Measurements from ENCODE around the gene HIPK2.

The HIPK2 gene

DNA sequence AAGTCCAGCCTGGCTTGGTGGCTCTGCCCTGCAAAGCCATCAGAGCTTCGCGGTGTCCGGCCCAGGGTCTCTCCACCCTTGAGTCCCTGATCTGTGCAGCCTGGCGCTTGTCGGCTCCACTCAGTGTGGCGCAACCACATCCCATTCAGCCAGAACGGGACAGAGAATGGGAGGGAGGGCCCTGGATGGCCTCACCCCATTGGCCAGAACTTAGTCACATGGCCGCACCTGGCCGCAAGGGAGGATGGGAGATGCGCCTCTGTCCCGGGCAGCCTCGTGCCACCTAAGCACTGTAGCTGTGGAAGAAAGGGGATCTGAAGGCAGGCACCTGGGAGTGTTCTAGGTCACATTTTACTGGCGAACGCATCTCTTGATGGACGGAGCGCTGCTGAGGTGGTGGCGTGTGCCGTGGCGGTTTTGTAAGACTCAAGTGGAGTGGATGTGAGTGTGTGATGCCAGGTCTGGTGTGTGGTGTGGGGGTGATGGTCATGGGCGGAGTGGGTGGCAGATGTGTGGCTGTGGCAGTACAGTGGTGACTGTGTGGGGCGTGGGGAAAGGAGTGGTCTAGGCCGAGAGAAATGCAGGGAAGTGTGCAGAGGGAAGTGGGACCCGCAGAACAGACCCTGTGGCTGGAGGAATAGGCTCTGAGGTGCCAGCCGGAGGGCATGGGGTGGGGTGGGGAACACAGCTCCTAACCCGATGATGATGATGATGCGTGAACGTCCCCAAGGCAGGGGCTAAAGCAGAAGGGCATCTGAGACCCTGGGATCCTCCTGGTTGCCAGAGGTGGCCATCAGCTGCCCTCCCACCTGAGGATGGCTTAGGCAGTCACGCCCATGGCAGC, 235.3 kb downstream of the HIPK2 start:
- no peak for DNase-seq (ENCODE audit: low read depth)
- H3K4me3 ChIP-seq (ENCODE audit: low read depth, low read length), result no peak overlapping the region
- TF ChIP-seq MYC (IDR thresholded peaks at IDR 0.05; ENCODE audit: low read depth, low read length) (no peak), POLR2A (IDR thresholded peaks at IDR 0.05; ENCODE audit: extremely low read depth, insufficient read length) (no peak)
- TF ChIP-seq, protein P1, sequence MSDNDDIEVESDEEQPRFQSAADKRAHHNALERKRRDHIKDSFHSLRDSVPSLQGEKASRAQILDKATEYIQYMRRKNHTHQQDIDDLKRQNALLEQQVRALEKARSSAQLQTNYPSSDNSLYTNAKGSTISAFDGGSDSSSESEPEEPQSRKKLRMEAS (IDR thresholded peaks at IDR 0.05; ENCODE audit: low read depth, low read length), result no peak
- TF ChIP-seq, protein P2, sequence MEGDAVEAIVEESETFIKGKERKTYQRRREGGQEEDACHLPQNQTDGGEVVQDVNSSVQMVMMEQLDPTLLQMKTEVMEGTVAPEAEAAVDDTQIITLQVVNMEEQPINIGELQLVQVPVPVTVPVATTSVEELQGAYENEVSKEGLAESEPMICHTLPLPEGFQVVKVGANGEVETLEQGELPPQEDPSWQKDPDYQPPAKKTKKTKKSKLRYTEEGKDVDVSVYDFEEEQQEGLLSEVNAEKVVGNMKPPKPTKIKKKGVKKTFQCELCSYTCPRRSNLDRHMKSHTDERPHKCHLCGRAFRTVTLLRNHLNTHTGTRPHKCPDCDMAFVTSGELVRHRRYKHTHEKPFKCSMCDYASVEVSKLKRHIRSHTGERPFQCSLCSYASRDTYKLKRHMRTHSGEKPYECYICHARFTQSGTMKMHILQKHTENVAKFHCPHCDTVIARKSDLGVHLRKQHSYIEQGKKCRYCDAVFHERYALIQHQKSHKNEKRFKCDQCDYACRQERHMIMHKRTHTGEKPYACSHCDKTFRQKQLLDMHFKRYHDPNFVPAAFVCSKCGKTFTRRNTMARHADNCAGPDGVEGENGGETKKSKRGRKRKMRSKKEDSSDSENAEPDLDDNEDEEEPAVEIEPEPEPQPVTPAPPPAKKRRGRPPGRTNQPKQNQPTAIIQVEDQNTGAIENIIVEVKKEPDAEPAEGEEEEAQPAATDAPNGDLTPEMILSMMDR (IDR thresholded peaks at IDR 0.05; ENCODE audit: low read depth, low read length), result no peak

DNA sequence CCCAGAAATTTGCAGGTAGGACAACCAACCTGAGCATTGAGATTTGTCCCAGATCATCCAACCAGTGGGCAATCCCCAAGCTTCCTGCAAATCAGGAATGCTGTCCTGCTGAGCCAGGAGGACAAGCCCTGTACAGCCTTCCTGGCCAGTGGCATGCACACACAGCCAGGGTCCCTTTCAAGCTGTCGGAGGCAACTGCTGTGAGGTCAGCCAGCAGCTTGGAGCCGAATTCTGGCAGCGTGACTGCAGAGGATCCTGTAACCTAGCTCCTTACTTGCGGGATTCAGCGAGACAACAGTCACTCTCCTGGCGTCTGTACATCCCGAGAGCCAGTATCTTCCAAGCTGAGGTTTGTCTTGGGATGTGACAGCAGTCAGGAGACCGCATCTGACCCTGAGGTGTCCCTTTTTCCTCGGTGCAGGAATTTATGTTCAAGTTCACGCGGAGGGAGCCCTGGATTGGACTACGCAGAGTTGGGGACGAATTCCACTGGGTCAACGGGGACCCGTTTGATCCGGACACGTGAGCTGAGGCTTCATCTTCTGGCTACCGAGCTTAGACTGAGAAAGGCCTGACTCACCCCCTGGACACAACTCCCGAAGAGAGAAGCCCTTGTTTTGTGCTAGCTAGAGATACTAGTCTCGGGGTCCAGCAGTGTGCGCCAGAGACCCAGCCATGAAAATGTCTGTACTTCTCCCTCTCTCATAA, 236.0 kb downstream of the HIPK2 start:
- TF ChIP-seq, protein P2 (IDR thresholded peaks at IDR 0.05; ENCODE audit: low read depth, low read length), result no peak
- TF ChIP-seq, protein P1 (IDR thresholded peaks at IDR 0.05; ENCODE audit: low read depth, low read length), result no peak
- TF ChIP-seq POLR2A (IDR thresholded peaks at IDR 0.05; ENCODE audit: extremely low read depth, insufficient read length) (no peak), MYC (IDR thresholded peaks at IDR 0.05; ENCODE audit: low read depth, low read length) (no peak)
- DNase-seq (ENCODE audit: low read depth), result no peak

DNA sequence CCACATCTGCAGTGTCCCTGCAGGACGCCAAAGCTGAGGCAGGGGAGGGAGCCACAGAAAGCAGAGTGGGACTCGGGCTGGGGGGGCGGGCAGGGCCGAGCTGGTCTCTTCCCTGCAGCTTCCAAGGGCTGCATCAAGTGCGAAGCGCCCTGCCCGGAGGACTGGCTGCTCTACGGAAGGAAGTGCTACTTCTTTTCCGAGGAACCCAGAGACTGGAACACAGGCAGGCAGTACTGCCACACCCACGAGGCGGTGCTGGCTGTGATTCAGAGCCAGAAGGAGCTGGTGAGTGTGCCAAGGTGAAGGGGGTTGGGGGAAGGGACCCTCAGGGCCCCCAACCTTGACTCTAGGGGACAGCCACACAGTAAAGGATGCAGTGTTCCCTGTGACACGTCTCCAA, 237.6 kb downstream of the HIPK2 start:
- no peak overlapping the region for H3K4me3 ChIP-seq (ENCODE audit: low read depth, low read length)
- no peak for TF ChIP-seq POLR2A (IDR thresholded peaks at IDR 0.05; ENCODE audit: extremely low read depth, insufficient read length)
- no peak for TF ChIP-seq MYC (IDR thresholded peaks at IDR 0.05; ENCODE audit: low read depth, low read length)
- TF ChIP-seq, protein P2 (IDR thresholded peaks at IDR 0.05; ENCODE audit: low read depth, low read length), result no peak
- DNase-seq (ENCODE audit: low read depth), result no peak

More for the DNA sequence above, 236.0 kb downstream of the HIPK2 start:
- no peak overlapping the region for H3K4me3 ChIP-seq (ENCODE audit: low read depth, low read length)

DNA sequence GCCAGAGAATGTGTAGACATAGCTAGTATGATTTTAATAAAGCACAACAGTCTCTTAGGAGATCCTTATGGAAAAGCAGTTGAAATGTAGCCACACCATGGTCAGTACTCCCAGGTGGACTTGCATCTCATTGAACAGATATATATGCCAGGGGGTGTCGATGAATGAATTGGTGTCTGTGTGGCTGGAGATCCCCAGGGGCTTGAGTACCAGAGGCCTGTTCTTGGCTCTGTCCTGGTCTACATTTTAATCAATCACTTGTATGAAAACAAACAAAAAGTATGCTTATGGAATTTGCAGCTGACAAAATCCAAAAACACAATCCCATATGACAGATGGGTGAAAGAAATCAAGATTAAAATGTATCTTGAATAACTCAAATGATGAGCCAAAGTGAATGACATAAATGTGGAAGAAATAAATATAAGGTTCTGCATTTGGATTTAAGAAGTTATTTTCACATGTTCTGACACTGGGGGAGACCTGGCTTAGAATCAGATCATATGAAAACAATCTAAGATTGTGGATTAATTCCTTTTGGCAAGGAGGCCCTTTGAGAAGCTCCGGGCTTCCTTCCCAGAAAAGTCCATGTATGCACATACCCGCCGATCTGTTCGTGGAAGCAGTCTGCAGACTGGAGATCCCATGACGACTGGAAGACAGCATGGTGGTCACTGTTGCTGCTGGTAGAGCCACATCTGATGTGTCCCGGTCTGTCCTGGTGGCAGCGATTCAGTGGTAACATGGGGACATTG, 238.7 kb downstream of the HIPK2 start:
- no peak for TF ChIP-seq POLR2A (IDR thresholded peaks at IDR 0.05; ENCODE audit: extremely low read depth, insufficient read length)
- TF ChIP-seq, protein P2 (IDR thresholded peaks at IDR 0.05; ENCODE audit: low read depth, low read length), result no peak
- no peak for DNase-seq (ENCODE audit: low read depth)
- no peak overlapping the region for H3K4me3 ChIP-seq (ENCODE audit: low read depth, low read length)

DNA sequence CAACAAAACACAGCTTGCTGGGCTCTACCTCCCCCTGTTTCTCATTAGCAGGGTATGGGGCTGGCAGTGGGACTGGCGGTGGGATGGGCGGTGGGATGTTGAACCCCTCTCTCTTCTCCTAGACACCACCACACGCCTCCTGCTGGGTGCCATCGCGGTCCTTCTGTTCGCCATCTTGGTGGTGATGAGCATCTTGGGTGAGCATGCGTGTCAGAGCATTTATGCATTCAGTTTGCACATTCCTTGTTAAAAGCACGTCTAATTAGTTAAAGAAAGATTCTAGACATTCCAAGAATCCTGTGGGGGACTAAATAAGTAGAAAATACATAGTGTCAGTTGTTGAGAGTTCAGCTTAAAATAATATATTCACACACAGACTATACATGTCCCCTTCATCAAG, 241.6 kb downstream of the HIPK2 start:
- no peak for DNase-seq (ENCODE audit: low read depth)
- no peak overlapping the region for H3K4me3 ChIP-seq (ENCODE audit: low read depth, low read length)
- TF ChIP-seq, protein P2 (IDR thresholded peaks at IDR 0.05; ENCODE audit: low read depth, low read length), result no peak
- TF ChIP-seq, protein P1 (IDR thresholded peaks at IDR 0.05; ENCODE audit: low read depth, low read length), result no peak
- no peak for TF ChIP-seq POLR2A (IDR thresholded peaks at IDR 0.05; ENCODE audit: extremely low read depth, insufficient read length)
- TF ChIP-seq MYC (IDR thresholded peaks at IDR 0.05; ENCODE audit: low read depth, low read length), result no peak

Data from NB4 (cell line).